Left ventricle myocardium superior (tissue), 1 donor: ENCODE results near the gene C14orf119. TPM values are rescaled to one million over a fixed set of nuclear protein-coding genes. Genes with fewer than 3 reads are reported as not detected.

Experiments
- ATAC-seq: fragments of 200-7000 bp; cut with Tn5 transposase; one replicate; pipeline ENCODE4 v1.9.1; 2020; ENCODE audit warnings: mild to moderate bottlenecking, moderate library complexity
- DNase-seq: peaks from one replicate; pipeline ENCODE4 v3.0.0-alpha.2; 2020
- intact Hi-C: fragments of 100-400 bp; cut with micrococcal nuclease; formaldehyde crosslinking; loops from one replicate; pipeline ENCODE4 v1.11.0; 2022
- long read RNA-seq: library from polyadenylated mRNA; unstranded; transcript quantifications from one replicate; pipeline ENCODE4 v2.0.0, GENCODE V29; 2021
- total RNA-seq: library from RNA; stranded (reverse); fragmentation: NEBNext Ultra II Directional; extraction: Animal tissue kit (Norgen Biotek cat#: 25700); gene quantifications from one replicate; pipeline ENCODE4 v1.2.1, GENCODE V29; 2021
- donor health status: DM: no; HTN: yes; CAD: no; lungs with severe emphysema.

C14orf119 gene
- 23.6 TPM for total RNA-seq
- long read RNA-seq, transcript C14orf119-201 (2 exons, 3,660 nt), result major isoform, 46 of 51 reads
- long read RNA-seq, partial matches to known transcripts, result 0 of 51 reads
- long read RNA-seq, other reads (novel, unspliced or antisense), result 5 of 51 reads

- intact Hi-C loops, result no loop called here
- peak; percentile 94 for DNase-seq
- ATAC-seq, result peak; percentile 93
These were observed at the start of gene C14orf119 for GRCh38 chr14:23095196-23096108. TSS of gene C14orf119 (plus strand) at chr14:23095505. CDS start at chr14:23097659, 2,154 bp downstream.

- DNase-seq (no peak), ATAC-seq (peak; percentile 35)
- intact Hi-C loops, result no loop called here
These were observed 48.2 kb upstream of the C14orf119 start for GRCh38 chr14:23047034-23047634.

GRCh38 chr14:23047751-23048693 is 47.3 kb upstream of the C14orf119 start:
- intact Hi-C loops, result no loop called here
- DNase-seq (no peak), ATAC-seq (no peak)

GRCh38 chr14:23049011-23049410 is 46.3 kb upstream of the C14orf119 start:
- no peak for ATAC-seq
- intact Hi-C loops, result no loop called here
- DNase-seq, result no peak

GRCh38 chr14:23051141-23052057 is 43.9 kb upstream of the C14orf119 start:
- ATAC-seq, result no peak
- intact Hi-C loops, result loop anchor here (5.0 kb wide), 1 partner anchor 64 kb away; no protein-coding TSS in a partner anchor
- no peak for DNase-seq

- intact Hi-C loops, result loop anchor here (5.0 kb wide), 1 partner anchor 65 kb away; no protein-coding TSS in a partner anchor
- DNase-seq (no peak), ATAC-seq (peak; percentile 43)
These were observed 43.1 kb upstream of the C14orf119 start for GRCh38 chr14:23052182-23052623.

- ATAC-seq, result no peak
- DNase-seq, result no peak
- intact Hi-C loops, result loop anchor here (5.0 kb wide), 1 partner anchor 65 kb away; no protein-coding TSS in a partner anchor
These were observed 42.6 kb upstream of the C14orf119 start for GRCh38 chr14:23052671-23053070.

GRCh38 chr14:23053426-23053825 is 41.9 kb upstream of the C14orf119 start:
- intact Hi-C loops, result loop anchor here (5.0 kb wide), 1 partner anchor 66 kb away; no protein-coding TSS in a partner anchor
- DNase-seq (no peak), ATAC-seq (no peak)

- DNase-seq (no peak), ATAC-seq (no peak)
- intact Hi-C loops, result loop anchor here (5.0 kb wide), 1 partner anchor 67 kb away; no protein-coding TSS in a partner anchor
These were observed 41.1 kb upstream of the C14orf119 start for GRCh38 chr14:23054000-23054811.

- intact Hi-C loops, result no loop called here
- ATAC-seq (no peak), DNase-seq (no peak)
These were observed 40.2 kb upstream of the C14orf119 start for GRCh38 chr14:23055147-23055550.

GRCh38 chr14:23055621-23056144 is 39.6 kb upstream of the C14orf119 start:
- intact Hi-C loops, result no loop called here
- ATAC-seq (peak; percentile 22), DNase-seq (peak; percentile 60)

- DNase-seq (peak; percentile 68), ATAC-seq (peak; percentile 60)
- intact Hi-C loops, result no loop called here
These were observed 39.0 kb upstream of the C14orf119 start for GRCh38 chr14:23056145-23056955.

- ATAC-seq, result peak; percentile 63
- intact Hi-C loops, result no loop called here
- DNase-seq, result peak; percentile 85
These were observed 38.1 kb upstream of the C14orf119 start, which contains the start of gene CDH24 for GRCh38 chr14:23056956-23057756. TSS of gene CDH24 (minus strand) at chr14:23057520. CDS start at chr14:23055733, 1,787 bp downstream.

GRCh38 chr14:23057757-23058653 is 37.3 kb upstream of the C14orf119 start:
- DNase-seq (peak; percentile 92), ATAC-seq (peak; percentile 76)
- intact Hi-C loops, result no loop called here
